ENCODE measurements around the gene ANKMY1.

GRCh38 chr2:240528406-240529040 lies 29.3 kb downstream of the ANKMY1 start:
- TF ChIP-seq CTCF (IDR thresholded peaks at IDR 0.05) = no peak
- TF ChIP-seq POLR2A (IDR thresholded peaks at IDR 0.05) = no peak
